Karpas-422 (cell line): ENCODE results near the gene PPM1D. TPM values are rescaled to one million over a fixed set of nuclear protein-coding genes. Genes with fewer than 3 reads are reported as not detected.

Experiments
- DNase-seq: peaks from one replicate; pipeline ENCODE4 v3.0.0-alpha.2; 2015
- H2AFZ ChIP-seq: fragments of 200-600 bp; sonication (generic); 2 replicates; pipeline ENCODE4 v1.6.1; 2014; ENCODE audit warnings: antibody characterized with exemption, low read length, mixed read lengths
- H3K27ac ChIP-seq: fragments of 200-600 bp; sonication (generic); 2 replicates; pipeline ENCODE4 v1.5.1; 2014; ENCODE audit warnings: mild to moderate bottlenecking, low read length, moderate library complexity
- H3K27me3 ChIP-seq: fragments of 200-600 bp; sonication (generic); 2 replicates; pipeline ENCODE4 v1.6.1; 2014; ENCODE audit warnings: low read length, mixed read lengths
- H3K36me3 ChIP-seq: fragments of 200-600 bp; sonication (generic); 2 replicates; pipeline ENCODE4 v1.6.1; 2014; ENCODE audit warnings: low read length, mixed read lengths; ENCODE audit not compliant: insufficient read depth
- H3K4me1 ChIP-seq: fragments of 200-600 bp; sonication (generic); 2 replicates; pipeline ENCODE4 v1.6.1; 2014; ENCODE audit warnings: mild to moderate bottlenecking, low read length, mixed read lengths
- H3K4me2 ChIP-seq: fragments of 200-600 bp; sonication (generic); 2 replicates; pipeline ENCODE4 v1.6.1; 2014; ENCODE audit warnings: low read length, low read depth, mild to moderate bottlenecking; ENCODE audit not compliant: poor library complexity, severe bottlenecking
- H3K4me3 ChIP-seq: fragments of 200-600 bp; sonication (generic); 2 replicates; pipeline ENCODE4 v1.5.1; 2014; ENCODE audit warnings: mild to moderate bottlenecking, antibody characterized with exemption, low read length, mixed read lengths
- H3K79me2 ChIP-seq: fragments of 200-600 bp; sonication (generic); 2 replicates; pipeline ENCODE4 v1.6.1; 2014; ENCODE audit warnings: mild to moderate bottlenecking, low read length, mixed read lengths
- H3K9ac ChIP-seq: fragments of 200-600 bp; sonication (generic); 2 replicates; pipeline ENCODE4 v1.6.0; 2014; ENCODE audit warnings: low read length
- H3K9me2 ChIP-seq: fragments of 200-600 bp; sonication (generic), shearing (Covaris generic); replicated peaks from 2 replicates; pipeline ENCODE4 v1.6.0; 2014; ENCODE audit warnings: mild to moderate bottlenecking, low read length, moderate library complexity; ENCODE audit not compliant: insufficient read depth
- H3K9me3 ChIP-seq: fragments of 300-700, 200-600 bp; sonication (generic); 2 replicates; pipeline ENCODE4 v1.6.1; 2014; ENCODE audit warnings: low read length, mixed read lengths
- H4K20me1 ChIP-seq: fragments of 200-600 bp; sonication (generic); 2 replicates; pipeline ENCODE4 v1.6.1; 2014; ENCODE audit warnings: mild to moderate bottlenecking, antibody characterized with exemption, low read length, low read depth; ENCODE audit not compliant: insufficient read depth
- total RNA-seq: library from RNA; depleted of rRNA; stranded (reverse); fragments of >200 nt; shearing (Covaris generic); gene quantifications from 2 replicates; pipeline ENCODE4 v1.2.3, GENCODE V29; 2014; ENCODE audit warnings: low replicate concordance

The PPM1D gene
- total RNA-seq, 1 experiment from 2014 or later = 11.8 TPM

- no peaks in the 10 kb centered on the region for H3K9me3 ChIP-seq
- H3K4me2 ChIP-seq = no peak overlapping the region
- no peak overlapping the region for H3K27ac ChIP-seq
- H4K20me1 ChIP-seq = 0 out of 2 replicates have a peak, but pooled peaks cover 4% of the 10 kb centered on the region
- no peak overlapping the region for H2AFZ ChIP-seq
- no peaks in the 10 kb centered on the region for H3K27me3 ChIP-seq
- no peaks in the 10 kb centered on the region for H3K9me2 ChIP-seq
- H3K9ac ChIP-seq = no peak overlapping the region
- H3K4me1 ChIP-seq = no peaks in the 10 kb centered on the region
- no peaks in the 10 kb centered on the region for H3K36me3 ChIP-seq
- no peak overlapping the region for H3K4me3 ChIP-seq
- no peak for DNase-seq
- peaks cover 97% of the 10 kb centered on the region for H3K79me2 ChIP-seq
Observed at GRCh38 chr17:60615840-60616239, 15.8 kb downstream of the PPM1D start.

- Histone ChIP-seq H3K27me3 (no peaks in the 10 kb centered on the region), H4K20me1 (0 out of 2 replicates have a peak, but pooled peaks cover 4% of the 10 kb centered on the region), H2AFZ (no peak overlapping the region), H3K9me2 (no peaks in the 10 kb centered on the region), H3K79me2 (peaks cover 95% of the 10 kb centered on the region), H3K9me3 (no peaks in the 10 kb centered on the region), H3K9ac (no peak overlapping the region), H3K4me2 (no peak overlapping the region), H3K4me3 (no peak overlapping the region), H3K27ac (no peak overlapping the region), H3K4me1 (no peaks in the 10 kb centered on the region), H3K36me3 (no peaks in the 10 kb centered on the region)
- DNase-seq = no peak
Observed at GRCh38 chr17:60618080-60618479, 18.1 kb downstream of the PPM1D start.

DNA sequence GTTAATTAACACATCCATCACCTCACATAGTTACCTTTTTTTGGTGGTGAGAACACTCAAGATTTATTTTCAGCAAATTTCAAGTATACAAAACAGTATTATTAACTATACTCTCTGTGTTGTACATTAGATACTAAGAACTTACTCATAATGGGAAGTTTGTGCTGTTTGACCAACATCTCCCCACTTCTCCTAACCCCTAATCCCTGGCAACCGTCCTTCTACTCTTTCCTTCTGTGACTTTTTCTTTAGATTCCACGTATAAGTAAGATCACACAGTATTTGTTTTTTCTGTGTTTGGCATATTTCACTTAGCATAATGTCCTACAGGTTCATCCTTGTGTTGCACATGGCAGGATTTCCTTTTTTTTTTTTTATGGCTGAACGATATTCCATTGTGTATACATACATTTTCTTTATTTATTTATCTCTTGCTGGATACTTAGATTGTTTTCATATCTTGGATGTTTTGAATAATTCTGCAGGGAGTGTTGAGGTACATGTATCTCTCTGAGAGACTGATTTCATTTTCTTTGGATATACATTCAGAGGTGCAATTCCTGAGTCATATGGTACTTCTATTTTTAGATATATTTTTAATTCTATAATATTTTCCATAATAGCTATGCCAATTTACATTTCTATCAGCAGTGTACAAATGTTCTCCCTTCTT, 19.0 kb downstream of the PPM1D start:
- Histone ChIP-seq H3K4me1 (no peaks in the 10 kb centered on the region), H3K36me3 (no peaks in the 10 kb centered on the region), H3K4me3 (no peak overlapping the region), H3K4me2 (no peak overlapping the region), H3K9ac (no peak overlapping the region), H3K9me3 (no peaks in the 10 kb centered on the region), H3K9me2 (no peaks in the 10 kb centered on the region), H2AFZ (no peak overlapping the region), H3K27me3 (no peaks in the 10 kb centered on the region), H4K20me1 (0 out of 2 replicates have a peak, but pooled peaks cover 4% of the 10 kb centered on the region), H3K79me2 (peaks cover 95% of the 10 kb centered on the region), H3K27ac (no peak overlapping the region)
- DNase-seq = no peak

DNA sequence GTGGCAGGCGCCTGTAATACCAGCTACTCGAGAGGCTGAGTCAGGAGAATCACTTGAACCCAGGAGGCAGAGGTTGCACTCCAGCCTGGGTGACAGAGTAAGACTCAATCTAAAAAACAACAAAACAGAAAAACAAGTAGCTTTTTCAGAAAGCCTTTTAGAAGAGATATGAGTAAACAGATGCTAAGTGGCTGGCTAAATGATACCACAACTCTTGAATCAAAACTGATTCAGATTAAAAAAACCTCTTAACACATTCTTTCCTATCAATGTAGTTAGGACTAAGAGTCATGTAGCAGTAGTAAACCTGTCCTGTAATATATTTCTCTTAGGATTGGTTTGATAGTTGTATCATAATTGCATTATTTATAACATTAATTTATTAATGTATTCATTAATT, 23.0 kb downstream of the PPM1D start:
- Histone ChIP-seq H3K36me3 (peaks cover 3% of the 10 kb centered on the region; the same call in 1 of the 2 replicates), H3K79me2 (peaks cover 74% of the 10 kb centered on the region), H3K9me2 (no peaks in the 10 kb centered on the region), H3K4me1 (no peaks in the 10 kb centered on the region), H4K20me1 (0 out of 2 replicates have a peak, but pooled peaks cover 2% of the 10 kb centered on the region), H3K27ac (no peak overlapping the region), H3K9me3 (no peaks in the 10 kb centered on the region), H3K27me3 (no peaks in the 10 kb centered on the region), H3K9ac (no peak overlapping the region), H3K4me2 (no peak overlapping the region), H3K4me3 (no peak overlapping the region), H2AFZ (no peak overlapping the region)
- DNase-seq = no peak

GRCh38 chr17:60623415-60623814, 23.4 kb downstream of the PPM1D start:
- Histone ChIP-seq H3K4me3 (no peak overlapping the region), H3K9me2 (no peaks in the 10 kb centered on the region), H3K4me1 (no peaks in the 10 kb centered on the region), H3K27ac (no peak overlapping the region), H3K27me3 (no peaks in the 10 kb centered on the region), H3K9me3 (no peaks in the 10 kb centered on the region), H3K4me2 (no peak overlapping the region), H3K79me2 (peaks cover 74% of the 10 kb centered on the region), H2AFZ (no peak overlapping the region), H4K20me1 (no peaks in the 10 kb centered on the region), H3K9ac (no peak overlapping the region), H3K36me3 (peaks cover 3% of the 10 kb centered on the region; the same call in 1 of the 2 replicates)
- no peak for DNase-seq

DNA sequence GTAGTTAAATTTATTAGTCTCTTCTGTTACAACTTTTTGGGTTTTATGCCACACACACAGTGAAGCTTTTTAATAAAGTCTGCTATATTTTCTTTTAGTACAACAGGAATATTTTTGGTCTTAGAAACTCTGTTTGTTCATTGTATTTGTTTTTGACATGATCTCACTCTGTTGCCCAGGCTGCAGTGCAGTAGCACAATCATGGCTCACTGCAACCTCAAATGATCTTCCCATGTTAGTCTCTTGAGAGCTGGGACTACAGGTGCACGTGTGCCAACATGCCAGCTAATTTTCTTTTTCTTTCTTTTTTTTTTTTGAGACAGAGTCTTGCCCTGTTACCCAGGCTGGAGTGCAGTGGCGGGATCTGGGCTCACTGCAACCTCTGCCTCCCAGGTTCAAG, 27.1 kb downstream of the PPM1D start:
- H3K27me3 ChIP-seq = no peaks in the 10 kb centered on the region
- H3K27ac ChIP-seq = no peak overlapping the region
- no peak overlapping the region for H3K9ac ChIP-seq
- no peaks in the 10 kb centered on the region for H3K4me1 ChIP-seq
- no peak overlapping the region for H3K4me2 ChIP-seq
- no peak overlapping the region for H3K4me3 ChIP-seq
- no peak overlapping the region for H2AFZ ChIP-seq
- H4K20me1 ChIP-seq = no peaks in the 10 kb centered on the region
- H3K9me3 ChIP-seq = no peaks in the 10 kb centered on the region
- no peak for DNase-seq
- H3K36me3 ChIP-seq = peaks cover 3% of the 10 kb centered on the region; the same call in 1 of the 2 replicates
- no peaks in the 10 kb centered on the region for H3K9me2 ChIP-seq
- H3K79me2 ChIP-seq = peaks cover 67% of the 10 kb centered on the region

- H3K27ac ChIP-seq = no peak overlapping the region
- DNase-seq = no peak
- no peak overlapping the region for H2AFZ ChIP-seq
- H3K4me3 ChIP-seq = no peak overlapping the region
- no peak overlapping the region for H3K9ac ChIP-seq
- no peak overlapping the region for H3K4me2 ChIP-seq
- peaks cover 3% of the 10 kb centered on the region; the same call in 1 of the 2 replicates for H3K36me3 ChIP-seq
- H4K20me1 ChIP-seq = no peaks in the 10 kb centered on the region
- H3K27me3 ChIP-seq = no peaks in the 10 kb centered on the region
- H3K79me2 ChIP-seq = peaks cover 63% of the 10 kb centered on the region
- H3K9me3 ChIP-seq = no peaks in the 10 kb centered on the region
- H3K4me1 ChIP-seq = peaks cover 2% of the 10 kb centered on the region
- H3K9me2 ChIP-seq = no peaks in the 10 kb centered on the region
Observed at GRCh38 chr17:60628252-60628889, 28.4 kb downstream of the PPM1D start.

DNA sequence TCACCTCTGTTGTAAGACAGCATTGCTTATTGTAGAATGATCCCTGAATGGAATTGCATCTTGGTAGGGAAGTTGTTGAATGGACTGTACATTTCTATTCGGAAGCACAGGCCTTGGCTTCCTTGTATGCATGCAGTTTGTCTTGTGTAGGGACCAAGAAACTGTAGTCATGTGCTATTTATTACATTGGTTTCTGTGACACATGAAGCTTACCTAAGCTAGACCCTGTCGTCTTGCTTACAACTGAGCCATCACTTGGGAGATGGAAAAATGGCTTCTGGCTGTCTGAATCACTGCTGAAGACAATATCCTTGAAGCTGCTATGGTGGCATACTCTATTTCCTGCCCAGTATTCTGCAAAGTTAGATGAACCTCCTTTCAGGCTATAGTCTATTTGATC, 29.1 kb downstream of the PPM1D start:
- DNase-seq = no peak
- H3K9me2 ChIP-seq = no peaks in the 10 kb centered on the region
- no peaks in the 10 kb centered on the region for H3K27me3 ChIP-seq
- H3K36me3 ChIP-seq = peaks cover 3% of the 10 kb centered on the region; the same call in 1 of the 2 replicates
- H3K79me2 ChIP-seq = peaks cover 58% of the 10 kb centered on the region
- no peaks in the 10 kb centered on the region for H3K9me3 ChIP-seq
- H3K4me3 ChIP-seq = no peak overlapping the region
- no peak overlapping the region for H2AFZ ChIP-seq
- no peaks in the 10 kb centered on the region for H4K20me1 ChIP-seq
- H3K4me2 ChIP-seq = no peak overlapping the region
- H3K4me1 ChIP-seq = peaks cover 9% of the 10 kb centered on the region
- H3K9ac ChIP-seq = no peak overlapping the region
- no peak overlapping the region for H3K27ac ChIP-seq
